ENCODE results near the gene KRTAP4-7. TPM values are rescaled to one million over a fixed set of nuclear protein-coding genes. Genes with fewer than 3 reads are reported as not detected.
"Not testable (repeated sequence)": the region's sequence is repeated elsewhere in the genome, so short reads cannot be mapped to it uniquely, and the experiment has no call there.

KRTAP4-7 gene
- under 0.01 and 0.72 TPM in 2 replicates for total RNA-seq

DNA sequence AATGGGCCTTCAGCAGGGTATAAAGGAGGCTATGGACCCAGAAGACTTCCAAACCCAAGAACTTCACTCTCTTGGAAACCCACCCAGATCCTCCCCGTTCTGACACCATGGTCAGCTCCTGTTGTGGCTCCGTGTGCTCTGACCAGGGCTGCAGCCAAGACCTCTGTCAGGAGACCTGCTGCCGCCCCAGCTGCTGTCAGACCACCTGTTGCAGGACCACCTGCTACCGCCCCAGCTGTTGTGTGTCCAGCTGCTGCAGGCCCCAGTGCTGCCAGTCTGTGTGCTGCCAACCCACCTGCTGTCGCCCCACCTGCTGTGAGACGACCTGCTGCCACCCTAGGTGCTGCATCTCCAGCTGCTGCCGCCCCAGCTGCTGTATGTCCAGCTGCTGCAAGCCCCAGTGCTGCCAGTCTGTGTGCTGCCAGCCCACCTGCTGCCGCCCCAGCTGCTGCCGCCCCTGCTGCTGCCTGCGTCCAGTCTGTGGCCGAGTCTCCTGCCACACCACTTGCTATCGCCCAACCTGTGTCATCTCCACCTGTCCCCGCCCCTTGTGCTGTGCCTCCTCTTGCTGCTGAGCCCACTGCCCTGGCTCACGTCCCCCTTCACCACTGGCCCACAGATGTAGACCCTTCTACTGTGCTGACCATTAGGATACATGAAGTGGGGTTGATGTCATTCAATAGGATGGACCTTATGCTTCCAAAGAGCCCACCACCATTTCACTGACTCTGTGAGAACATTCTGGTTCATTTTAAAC is at the start of gene KRTAP4-7:
Gene KRTAP4-7 (plus strand): TSS at position 51 of the 757 bp plus-strand sequence. CDS start 57 bp downstream, at position 108.
- peak within 1 kb of the TSS; percentile 32 for H3K4me2 ChIP-seq (ENCODE audit: insufficient read depth, low read length)
- not testable (repeated sequence) for H3K4me3 ChIP-seq (ENCODE audit: insufficient read depth, low read length); DNase-seq (ENCODE audit: insufficient read length, low spot score, missing footprints); H3K79me2 ChIP-seq (ENCODE audit: insufficient read depth, low read length); H3K9me3 ChIP-seq (ENCODE audit: low read depth, low read length); H4K20me1 ChIP-seq (ENCODE audit: insufficient read depth, low read length); H3K36me3 ChIP-seq (ENCODE audit: insufficient read depth, low read length); H2AFZ ChIP-seq (ENCODE audit: low read length); H3K27me3 ChIP-seq (ENCODE audit: insufficient read depth, low read length)
- H3K4me1 ChIP-seq (ENCODE audit: insufficient read depth, low read length), result peaks cover 11% of the 10 kb centered on the region
- H3K27ac ChIP-seq (ENCODE audit: low read depth, low read length), result peak within 1 kb of the TSS; percentile 23

DNA sequence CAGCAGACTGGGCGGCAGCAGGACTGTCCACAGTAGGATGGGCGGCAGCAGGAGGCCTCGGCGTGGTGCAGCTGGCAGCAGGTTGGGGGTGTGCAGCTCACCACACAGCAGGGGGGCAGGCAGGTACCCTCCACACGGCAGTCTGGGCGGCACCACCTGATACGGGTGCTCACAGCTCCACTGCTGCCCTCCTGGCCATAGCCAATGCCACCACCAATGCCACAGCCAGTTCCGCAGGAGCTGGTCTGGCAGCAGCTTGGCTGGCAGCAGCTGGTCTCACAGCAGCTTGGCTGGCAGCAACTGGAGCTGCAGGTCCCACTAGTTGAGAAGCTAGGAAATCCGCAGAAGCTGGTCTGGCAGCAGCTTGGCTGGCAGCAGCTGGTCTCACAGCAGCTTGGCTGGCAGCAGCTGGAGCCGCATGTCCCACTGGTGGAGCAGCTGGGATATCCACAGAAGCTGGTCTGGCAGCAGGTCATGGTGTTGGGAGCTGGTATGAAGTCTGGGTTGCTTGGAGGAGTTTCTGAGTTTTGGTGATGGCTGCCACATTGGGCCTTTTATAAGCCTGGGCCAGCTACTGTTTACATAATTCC is 49.5 kb upstream of the KRTAP4-7 start, which contains the start of gene KRTAP1-3:
Gene KRTAP1-3 (minus strand): TSS at position 529 of the 590 bp plus-strand sequence. CDS start 53 bp downstream, at position 476.
- H3K4me2 ChIP-seq (ENCODE audit: insufficient read depth, low read length); H3K4me3 ChIP-seq (ENCODE audit: insufficient read depth, low read length); H4K20me1 ChIP-seq (ENCODE audit: insufficient read depth, low read length); H3K27ac ChIP-seq (ENCODE audit: low read depth, low read length); H3K79me2 ChIP-seq (ENCODE audit: insufficient read depth, low read length); H3K36me3 ChIP-seq (ENCODE audit: insufficient read depth, low read length); H3K27me3 ChIP-seq (ENCODE audit: insufficient read depth, low read length); H3K9me3 ChIP-seq (ENCODE audit: low read depth, low read length): not testable (repeated sequence)
- Histone ChIP-seq H2AFZ (ENCODE audit: low read length) (peak within 1 kb of the TSS; percentile 32), H3K4me1 (ENCODE audit: insufficient read depth, low read length) (peaks cover 16% of the 10 kb centered on the region)
- peak; percentile 45 for DNase-seq (ENCODE audit: insufficient read length, low spot score, missing footprints)

DNA sequence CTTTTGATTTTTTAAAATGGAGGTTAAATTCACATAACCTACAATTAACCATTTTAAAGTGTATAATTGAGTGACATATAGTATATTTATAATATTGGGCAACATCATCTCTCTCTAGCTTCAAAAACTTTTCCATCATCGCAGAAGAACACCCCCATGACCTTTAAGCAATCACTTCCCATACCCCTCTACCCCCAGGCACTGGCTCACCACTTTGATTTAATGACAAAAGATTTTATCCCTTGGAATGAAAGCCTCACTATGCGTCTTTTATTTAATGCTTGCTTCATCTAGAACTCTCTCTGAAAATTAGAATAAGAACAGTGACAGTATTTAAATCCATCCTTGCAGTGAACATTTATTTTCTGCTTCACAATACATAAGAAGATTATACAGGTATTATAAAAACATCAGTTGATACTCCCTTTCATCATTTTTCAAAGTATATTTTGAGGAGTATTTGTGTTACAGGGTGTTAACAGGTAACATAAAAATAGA is 46.0 kb upstream of the KRTAP4-7 start:
- peaks cover 5% of the 10 kb centered on the region for H3K79me2 ChIP-seq (ENCODE audit: insufficient read depth, low read length)
- H3K27me3 ChIP-seq (ENCODE audit: insufficient read depth, low read length), result no peaks in the 10 kb centered on the region
- TF ChIP-seq, protein P1, sequence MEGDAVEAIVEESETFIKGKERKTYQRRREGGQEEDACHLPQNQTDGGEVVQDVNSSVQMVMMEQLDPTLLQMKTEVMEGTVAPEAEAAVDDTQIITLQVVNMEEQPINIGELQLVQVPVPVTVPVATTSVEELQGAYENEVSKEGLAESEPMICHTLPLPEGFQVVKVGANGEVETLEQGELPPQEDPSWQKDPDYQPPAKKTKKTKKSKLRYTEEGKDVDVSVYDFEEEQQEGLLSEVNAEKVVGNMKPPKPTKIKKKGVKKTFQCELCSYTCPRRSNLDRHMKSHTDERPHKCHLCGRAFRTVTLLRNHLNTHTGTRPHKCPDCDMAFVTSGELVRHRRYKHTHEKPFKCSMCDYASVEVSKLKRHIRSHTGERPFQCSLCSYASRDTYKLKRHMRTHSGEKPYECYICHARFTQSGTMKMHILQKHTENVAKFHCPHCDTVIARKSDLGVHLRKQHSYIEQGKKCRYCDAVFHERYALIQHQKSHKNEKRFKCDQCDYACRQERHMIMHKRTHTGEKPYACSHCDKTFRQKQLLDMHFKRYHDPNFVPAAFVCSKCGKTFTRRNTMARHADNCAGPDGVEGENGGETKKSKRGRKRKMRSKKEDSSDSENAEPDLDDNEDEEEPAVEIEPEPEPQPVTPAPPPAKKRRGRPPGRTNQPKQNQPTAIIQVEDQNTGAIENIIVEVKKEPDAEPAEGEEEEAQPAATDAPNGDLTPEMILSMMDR (IDR thresholded peaks at IDR 0.05; ENCODE audit: extremely low read depth, low read depth, low read length), result no peak
- no peak overlapping the region for H3K4me2 ChIP-seq (ENCODE audit: insufficient read depth, low read length)
- no peak overlapping the region for H3K4me3 ChIP-seq (ENCODE audit: insufficient read depth, low read length)
- no peak overlapping the region for H2AFZ ChIP-seq (ENCODE audit: low read length)
- H3K36me3 ChIP-seq (ENCODE audit: insufficient read depth, low read length), result no peaks in the 10 kb centered on the region
- no peak for DNase-seq (ENCODE audit: insufficient read length, low spot score, missing footprints)
- no peaks in the 10 kb centered on the region for H3K9me3 ChIP-seq (ENCODE audit: low read depth, low read length)
- peaks cover 42% of the 10 kb centered on the region for H3K4me1 ChIP-seq (ENCODE audit: insufficient read depth, low read length)
- H4K20me1 ChIP-seq (ENCODE audit: insufficient read depth, low read length), result no peaks in the 10 kb centered on the region
- no peak overlapping the region for H3K27ac ChIP-seq (ENCODE audit: low read depth, low read length)

DNA sequence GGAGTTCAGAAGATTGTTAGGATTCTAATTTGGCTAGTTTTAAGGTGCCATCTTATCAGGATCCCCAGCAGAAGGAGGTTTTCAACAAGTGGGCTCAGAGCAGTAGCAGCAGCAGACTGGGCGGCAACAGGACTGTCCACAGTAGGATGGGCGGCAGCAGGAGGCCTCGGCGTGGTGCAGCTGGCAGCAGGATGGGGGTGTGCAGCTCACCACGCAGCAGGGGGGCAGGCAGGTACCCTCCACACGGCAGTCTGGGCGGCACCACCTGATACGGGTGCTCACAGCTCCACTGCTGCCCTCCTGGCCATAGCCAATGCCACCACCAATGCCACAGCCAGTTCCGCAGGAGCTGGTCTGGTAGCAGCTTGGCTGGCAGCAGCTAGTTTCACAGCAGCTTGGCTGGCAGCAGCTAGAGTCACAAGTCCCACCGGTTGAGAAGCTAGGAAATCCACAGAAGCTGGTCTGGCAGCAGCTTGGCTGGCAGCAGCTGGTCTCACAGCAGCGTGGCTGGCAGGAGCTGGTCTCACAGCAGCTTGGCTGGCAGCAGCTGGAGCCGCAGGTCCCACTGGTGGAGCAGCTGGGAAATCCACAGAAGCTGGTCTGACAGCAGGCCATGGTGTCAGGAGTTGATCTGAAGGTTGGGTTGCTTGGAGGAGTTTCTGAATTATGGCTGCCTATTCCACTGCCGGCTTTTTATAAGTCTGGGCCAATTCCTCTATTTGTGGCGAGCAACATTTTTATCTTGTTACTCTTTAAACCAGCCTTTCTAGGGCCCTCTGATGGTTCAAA is 43.0 kb upstream of the KRTAP4-7 start, which contains the start of gene KRTAP1-1:
Gene KRTAP1-1 (minus strand): TSS at position 668 of the 789 bp plus-strand sequence. CDS start 53 bp downstream, at position 615.
- DNase-seq (ENCODE audit: insufficient read length, low spot score, missing footprints), result peak; percentile 89
- peak within 1 kb of the TSS; percentile 54 for H3K4me3 ChIP-seq (ENCODE audit: insufficient read depth, low read length)

DNA sequence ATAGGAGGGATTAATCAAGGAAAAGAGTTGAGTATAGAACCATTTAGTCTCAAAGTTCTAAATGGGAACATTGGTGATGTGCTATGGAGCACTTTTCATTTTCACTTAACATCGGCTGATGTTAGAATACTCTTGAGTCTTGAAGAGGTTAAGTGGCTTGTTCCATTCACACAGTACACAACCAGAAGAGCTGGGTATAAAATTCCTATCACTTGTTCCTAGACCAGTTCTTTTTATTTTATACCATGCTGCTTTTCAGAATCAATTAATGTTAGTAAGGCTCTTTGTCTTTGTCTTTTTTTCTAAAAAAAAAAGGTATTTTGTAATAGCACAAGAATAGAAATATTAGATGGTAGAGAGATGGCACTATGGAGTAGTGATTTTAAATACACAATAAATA is 41.0 kb upstream of the KRTAP4-7 start:
- no peak overlapping the region for H2AFZ ChIP-seq (ENCODE audit: low read length)
- no peak for DNase-seq (ENCODE audit: insufficient read length, low spot score, missing footprints)
- no peak overlapping the region for H3K4me3 ChIP-seq (ENCODE audit: insufficient read depth, low read length)
- peaks cover 5% of the 10 kb centered on the region for H3K79me2 ChIP-seq (ENCODE audit: insufficient read depth, low read length)
- H3K4me1 ChIP-seq (ENCODE audit: insufficient read depth, low read length), result peaks cover 45% of the 10 kb centered on the region
- H3K27me3 ChIP-seq (ENCODE audit: insufficient read depth, low read length), result no peaks in the 10 kb centered on the region
- H3K4me2 ChIP-seq (ENCODE audit: insufficient read depth, low read length), result no peak overlapping the region
- H3K27ac ChIP-seq (ENCODE audit: low read depth, low read length), result peak overlapping the region; percentile 70
- H3K36me3 ChIP-seq (ENCODE audit: insufficient read depth, low read length), result no peaks in the 10 kb centered on the region
- TF ChIP-seq, protein P1 (IDR thresholded peaks at IDR 0.05; ENCODE audit: extremely low read depth, low read depth, low read length), result no peak
- H3K9me3 ChIP-seq (ENCODE audit: low read depth, low read length), result no peaks in the 10 kb centered on the region
- H4K20me1 ChIP-seq (ENCODE audit: insufficient read depth, low read length), result no peaks in the 10 kb centered on the region

More for the DNA sequence above, 43.0 kb upstream of the KRTAP4-7 start, which contains the start of gene KRTAP1-1:
- Histone ChIP-seq H2AFZ (ENCODE audit: low read length) (peak within 1 kb of the TSS; percentile 35), H3K27ac (ENCODE audit: low read depth, low read length) (peak within 1 kb of the TSS; percentile 70), H3K4me2 (ENCODE audit: insufficient read depth, low read length) (peak within 1 kb of the TSS; percentile 38), H3K4me1 (ENCODE audit: insufficient read depth, low read length) (peaks cover 42% of the 10 kb centered on the region)
- not testable (repeated sequence) for H3K36me3 ChIP-seq (ENCODE audit: insufficient read depth, low read length); H4K20me1 ChIP-seq (ENCODE audit: insufficient read depth, low read length); H3K27me3 ChIP-seq (ENCODE audit: insufficient read depth, low read length); H3K79me2 ChIP-seq (ENCODE audit: insufficient read depth, low read length); H3K9me3 ChIP-seq (ENCODE audit: low read depth, low read length)

DNA sequence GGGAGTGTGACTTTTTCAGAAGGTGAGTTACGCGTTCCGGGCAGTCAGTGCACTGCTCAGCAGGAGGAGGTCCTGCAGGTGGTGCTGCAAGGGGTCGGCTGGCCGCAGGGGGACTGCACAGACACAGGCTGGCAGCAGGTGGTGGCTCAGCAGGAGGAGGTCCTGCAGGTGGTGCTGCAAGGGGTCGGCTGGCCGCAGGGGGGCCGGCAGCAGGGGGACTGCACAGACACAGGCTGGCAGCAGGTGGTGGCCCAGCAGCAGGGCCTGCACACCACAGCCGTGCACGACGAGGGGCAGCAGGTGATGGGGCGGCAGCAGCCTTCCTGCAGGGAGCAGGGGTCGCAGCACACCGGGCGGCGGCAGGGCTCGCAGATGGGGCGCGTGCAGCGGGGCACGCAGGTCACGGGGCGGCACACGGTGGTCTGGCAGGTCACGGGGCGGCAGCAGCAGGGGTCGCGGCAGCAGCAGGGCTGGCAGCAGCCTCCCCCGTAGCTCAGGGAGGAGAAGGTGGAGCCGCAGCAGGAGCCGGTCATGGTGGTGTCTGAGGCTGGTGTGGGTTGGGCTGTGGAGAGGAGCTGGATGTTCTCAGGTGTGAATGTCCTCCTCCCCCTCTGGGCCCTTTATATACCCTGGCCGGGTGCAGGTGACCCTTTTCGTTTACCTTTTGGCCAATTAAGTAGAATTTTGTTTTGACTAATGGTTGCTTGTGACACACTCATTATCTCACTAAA is 37.0 kb upstream of the KRTAP4-7 start, which contains the start of gene KRTAP2-1:
Gene KRTAP2-1 (minus strand): TSS at position 582 of the 731 bp plus-strand sequence. CDS start 49 bp downstream, at position 533.
- H3K36me3 ChIP-seq (ENCODE audit: insufficient read depth, low read length); H2AFZ ChIP-seq (ENCODE audit: low read length); H3K27me3 ChIP-seq (ENCODE audit: insufficient read depth, low read length); DNase-seq (ENCODE audit: insufficient read length, low spot score, missing footprints); H4K20me1 ChIP-seq (ENCODE audit: insufficient read depth, low read length); H3K79me2 ChIP-seq (ENCODE audit: insufficient read depth, low read length); H3K9me3 ChIP-seq (ENCODE audit: low read depth, low read length); H3K4me3 ChIP-seq (ENCODE audit: insufficient read depth, low read length): not testable (repeated sequence)
- Histone ChIP-seq H3K4me1 (ENCODE audit: insufficient read depth, low read length) (peaks cover 32% of the 10 kb centered on the region), H3K27ac (ENCODE audit: low read depth, low read length) (peak within 1 kb of the TSS; percentile 97), H3K4me2 (ENCODE audit: insufficient read depth, low read length) (peak within 1 kb of the TSS; percentile 63)
